Glutamatergic neuron (in vitro differentiated cells): ENCODE results near the gene PRAC1. TPM values are rescaled to one million over a fixed set of nuclear protein-coding genes. Genes with fewer than 3 reads are reported as not detected.

ENCODE experiments used
- DNase-seq: peaks from one replicate; pipeline ENCODE4 v3.0.0; 2022
- H3K27ac Mint-ChIP-seq: one replicate; pipeline ENCODE4 v1.8.0; 2020; ENCODE audit warnings: mild to moderate bottlenecking, mixed read lengths, inconsistent platforms; ENCODE audit not compliant: unreplicated experiment
- H3K27me3 Mint-ChIP-seq: one replicate; pipeline ENCODE4 v1.8.0; 2020; ENCODE audit warnings: mild to moderate bottlenecking, moderate library complexity, mixed read lengths, inconsistent platforms; ENCODE audit not compliant: unreplicated experiment
- H3K36me3 Mint-ChIP-seq: one replicate; pipeline ENCODE4 v1.8.0; 2020; ENCODE audit warnings: mild to moderate bottlenecking, mixed read lengths, inconsistent platforms; ENCODE audit not compliant: unreplicated experiment
- H3K4me1 Mint-ChIP-seq: one replicate; pipeline ENCODE4 v1.8.0; 2020; ENCODE audit warnings: mild to moderate bottlenecking, low read depth, mixed read lengths, inconsistent platforms; ENCODE audit not compliant: unreplicated experiment
- H3K4me3 Mint-ChIP-seq: one replicate; pipeline ENCODE4 v1.8.0; 2020; ENCODE audit warnings: mild to moderate bottlenecking, mixed read lengths, inconsistent platforms; ENCODE audit not compliant: unreplicated experiment
- H3K9me3 Mint-ChIP-seq: one replicate; pipeline ENCODE4 v1.8.0; 2020; ENCODE audit warnings: mild to moderate bottlenecking, moderate library complexity, mixed read lengths, inconsistent platforms; ENCODE audit not compliant: unreplicated experiment
- CTCF ChIP-seq: fragments of 200-600 bp; sonication (generic); IDR thresholded peaks from one replicate; pipeline ENCODE4 v1.5.0; 2021; ENCODE audit not compliant: partially characterized antibody, unreplicated experiment
- total RNA-seq: library from RNA; stranded (reverse); fragmentation: NEBNext Ultra II Directional; extraction: Animal tissue kit (Norgen Biotek cat#: 25700); gene quantifications from one replicate; pipeline ENCODE4 v1.2.1, GENCODE V29; 2021; ENCODE audit not compliant: unreplicated experiment

PRAC1 gene
- total RNA-seq, 1 donor from 2014 or later = not detected

DNA sequence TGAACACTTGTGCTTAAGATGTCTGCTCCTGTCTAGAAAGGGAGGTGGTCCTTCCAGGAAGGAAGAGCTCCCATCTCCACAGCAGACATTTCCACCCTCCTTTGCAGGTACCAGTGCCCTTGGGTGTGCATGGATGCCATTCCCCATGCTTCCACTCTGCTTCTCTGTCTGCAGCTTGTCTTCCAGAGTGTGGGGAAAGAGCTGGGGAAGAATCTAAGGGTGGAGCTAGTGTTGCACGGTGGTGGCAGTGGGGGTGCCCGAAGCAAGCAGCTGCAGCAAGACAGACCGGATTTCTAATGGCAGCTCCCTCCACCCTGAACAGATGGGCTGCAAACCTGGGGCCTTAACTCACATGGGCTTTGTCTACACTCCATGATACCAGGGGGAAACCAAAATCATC is 28.9 kb upstream of the PRAC1 start:
- H3K27me3 Mint-ChIP-seq = peaks cover 56% of the 10 kb centered on the region

DNA sequence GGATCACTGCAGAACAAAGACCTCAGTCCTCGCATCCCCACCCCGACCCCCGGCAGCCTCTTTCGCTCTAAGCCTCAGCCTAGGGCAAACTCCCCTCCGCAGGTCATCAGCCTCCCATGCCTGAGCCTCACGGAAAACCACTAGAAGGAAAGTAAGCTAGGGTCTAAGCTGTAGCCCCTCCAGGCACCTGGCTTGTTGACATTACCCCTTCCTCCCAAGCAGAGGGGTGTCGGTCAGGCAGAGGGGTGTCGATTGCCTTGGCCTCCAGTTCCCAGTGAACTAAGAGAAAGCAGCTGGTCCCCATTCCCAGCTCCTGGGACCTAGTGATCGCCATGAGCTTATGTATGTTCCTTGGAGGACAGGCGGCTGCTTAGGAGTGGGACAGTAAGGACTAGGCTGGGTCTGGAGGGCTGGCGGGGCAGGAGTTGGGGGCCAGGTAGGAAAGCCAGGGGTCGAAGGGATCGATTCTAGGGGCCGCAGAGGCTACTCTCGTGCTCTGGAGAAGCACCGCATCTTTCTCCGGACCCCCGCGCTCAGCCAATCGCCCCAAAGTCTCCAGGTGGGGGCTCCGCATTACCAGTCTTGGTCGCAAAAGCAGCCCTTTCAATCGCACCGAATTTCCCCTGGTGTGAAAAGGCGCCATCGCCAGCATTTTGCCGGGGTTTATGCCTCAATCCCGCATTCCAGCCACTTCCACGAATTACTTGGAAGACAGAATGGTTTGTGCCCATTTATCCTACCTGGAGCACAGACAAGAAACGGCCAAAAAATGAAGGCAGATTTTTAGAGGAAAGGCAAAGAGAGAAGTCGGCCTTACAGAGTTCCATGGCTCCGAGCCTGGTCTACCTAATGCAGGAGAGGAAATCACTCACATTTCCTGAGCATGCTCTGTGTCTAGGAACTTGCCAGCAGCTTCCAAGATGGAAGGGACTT is 27.6 kb upstream of the PRAC1 start:
- Mint-ChIP-seq H3K4me1 (peaks cover 11% of the 10 kb centered on the region), H3K27me3 (peaks cover 60% of the 10 kb centered on the region), H3K9me3 (peaks cover 11% of the 10 kb centered on the region), H3K4me3 (no peak overlapping the region), H3K27ac (no peak overlapping the region), H3K36me3 (no peaks in the 10 kb centered on the region)
- no peak for DNase-seq
- TF ChIP-seq CTCF = no peak

More for the DNA sequence above, 28.9 kb upstream of the PRAC1 start:
- Mint-ChIP-seq H3K36me3 (no peaks in the 10 kb centered on the region), H3K4me1 (peaks cover 11% of the 10 kb centered on the region), H3K4me3 (no peak overlapping the region), H3K9me3 (peaks cover 11% of the 10 kb centered on the region), H3K27ac (no peak overlapping the region)
- no peak for DNase-seq
- no peak for TF ChIP-seq CTCF

DNA sequence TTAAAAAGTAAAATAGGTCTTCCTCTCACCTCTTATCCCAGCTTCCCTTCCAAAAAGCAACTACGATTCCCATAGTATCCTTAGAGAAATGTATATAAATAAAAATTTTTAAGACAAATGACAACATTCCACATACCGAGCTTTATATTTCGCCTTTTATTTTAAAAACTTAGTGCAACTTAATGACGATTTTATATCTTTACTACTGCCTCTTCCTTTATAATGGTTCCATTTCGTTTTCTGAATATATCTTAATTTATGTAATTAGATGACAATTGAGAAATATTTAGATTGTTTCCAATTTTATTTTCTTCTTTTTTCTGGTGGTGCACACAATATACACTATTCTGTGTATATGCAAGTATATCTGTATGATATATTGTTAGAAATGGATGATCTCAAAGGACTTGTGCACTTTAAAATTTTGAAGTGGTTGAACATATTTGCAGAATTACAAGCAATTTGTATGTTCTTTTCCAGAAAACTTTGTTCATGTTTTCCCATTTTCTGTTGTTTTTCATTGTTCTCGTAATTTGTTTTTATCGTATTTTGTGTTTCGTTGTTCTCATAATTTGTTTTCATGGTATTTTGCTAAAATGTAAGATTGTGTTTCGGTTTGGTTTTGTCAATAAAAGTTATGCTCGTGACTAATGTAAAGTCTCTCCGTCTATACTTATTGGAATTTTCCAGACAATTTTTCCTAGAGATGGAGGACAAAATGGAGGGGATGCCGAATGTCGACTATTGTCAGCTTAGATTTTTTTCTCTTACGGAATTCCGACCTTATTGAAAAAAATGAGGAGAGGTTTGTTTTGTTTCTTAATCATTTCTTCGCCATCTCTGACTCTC is 26.6 kb upstream of the PRAC1 start:
- no peak for TF ChIP-seq CTCF
- DNase-seq = no peak
- peaks cover 61% of the 10 kb centered on the region for H3K27me3 Mint-ChIP-seq
- H3K36me3 Mint-ChIP-seq = no peaks in the 10 kb centered on the region
- peaks cover 11% of the 10 kb centered on the region for H3K4me1 Mint-ChIP-seq
- peaks cover 11% of the 10 kb centered on the region for H3K9me3 Mint-ChIP-seq
- no peak overlapping the region for H3K4me3 Mint-ChIP-seq
- H3K27ac Mint-ChIP-seq = no peak overlapping the region

- Mint-ChIP-seq H3K36me3 (no peaks in the 10 kb centered on the region), H3K4me1 (peaks cover 11% of the 10 kb centered on the region), H3K27me3 (peaks cover 54% of the 10 kb centered on the region), H3K27ac (no peak overlapping the region), H3K4me3 (no peak overlapping the region), H3K9me3 (peaks cover 7% of the 10 kb centered on the region)
- no peak for TF ChIP-seq CTCF
- no peak for DNase-seq
These were observed 25.4 kb upstream of the PRAC1 start for GRCh38 chr17:48747445-48748363.
